K562 (cell line): ENCODE measurements around the gene PSMD8. TPM values are rescaled to one million over a fixed set of nuclear protein-coding genes. Genes with fewer than 3 reads are reported as not detected.

Source experiments
- BRF1 ChIP-seq: IDR thresholded peaks from 3 replicates; pipeline ENCODE4 v1.6.1; 2011; ENCODE audit warnings: borderline replicate concordance, mild to moderate bottlenecking; ENCODE audit not compliant: insufficient read length; ENCODE audit errors: extremely low read depth
- E2F5 ChIP-seq: sonication (generic); formaldehyde crosslinking; IDR thresholded peaks from 2 replicates; pipeline ENCODE4 v1.8.0; 2022; ENCODE audit warnings: mild to moderate bottlenecking, missing genetic modification reagents
- KAT7 ChIP-seq: sonication (generic); formaldehyde crosslinking; IDR thresholded peaks from 2 replicates; pipeline ENCODE4 v1.8.0; 2022; ENCODE audit warnings: missing genetic modification reagents, mild to moderate bottlenecking, borderline replicate concordance
- MTA1 ChIP-seq: fragments of 450-650 bp; IDR thresholded peaks from 2 replicates; pipeline ENCODE4 v1.6.1; 2017; ENCODE audit warnings: borderline replicate concordance
- MTF1 ChIP-seq: fragments of 250-450 bp; sonication (Bioruptor Pico); IDR thresholded peaks from 2 replicates; pipeline ENCODE4 v1.9.0; 2021; ENCODE audit warnings: moderate library complexity, mild to moderate bottlenecking, inconsistent platforms, borderline replicate concordance
- ZKSCAN3 ChIP-seq: fragments of 250-450 bp; sonication (Bioruptor Pico); IDR thresholded peaks from 2 replicates; pipeline ENCODE4 v1.4.0; 2020
- ZNF3 ChIP-seq: fragments of 250-450 bp; sonication (Bioruptor Pico); IDR thresholded peaks from 2 replicates; pipeline ENCODE4 v1.5.0; 2021; ENCODE audit warnings: mild to moderate bottlenecking, moderate library complexity
- ZSCAN32 ChIP-seq: fragments of 450-650 bp; formaldehyde crosslinking; IDR thresholded peaks from 2 replicates; pipeline ENCODE4 v1.4.0; 2020; ENCODE audit warnings: mild to moderate bottlenecking, moderate library complexity
- polyA plus RNA-seq, 8 experiments: library from polyadenylated mRNA; depleted of rRNA in 4 of 8; stranded (reverse) in 5 of 8; unstranded in 3 of 8; fragments of >200 nt; fragmentation: Nextera tagmentation in 2 of 8; fragmentation: Illumina TruSeq in 1 of 8; extraction: Ambion mirVana in 2 of 8; extraction: Trizol in 1 of 8; gene quantifications; 2 replicates each; pipeline versions ENCODE4 v1.2.1 to v1.2.3, GENCODE V29; 2011 to 2014; ENCODE audit warnings: inconsistent platforms in 1 of 8, missing spikeins in 1 of 8
- total RNA-seq, 7 experiments: library from RNA; depleted of rRNA in 6 of 7; stranded (reverse); fragments of >200 nt in 6 of 7; fragmentation: Illumina TruSeq in 2 of 7; extraction: Trizol in 2 of 7; gene quantifications; 2 replicates each; pipeline versions ENCODE4 v1.2.1 to v1.2.3, GENCODE V29; 2011 to 2021; ENCODE audit warnings: low replicate concordance in 1 of 7
- TF ChIP-seq, protein P1 (sequence below): fragments of 450-650 bp; IDR thresholded peaks from 2 replicates; pipeline ENCODE4 v1.6.1; 2017; ENCODE audit warnings: antibody characterized with exemption
- TF ChIP-seq, protein P2 (sequence below): fragments of 200-600 bp; sonication (generic); IDR thresholded peaks from one replicate; pipeline ENCODE4 v1.6.1; 2012; ENCODE audit warnings: mild to moderate bottlenecking, low read depth, low read length, inconsistent platforms
- TF ChIP-seq, protein P3 (sequence below): fragments of 450-650 bp; IDR thresholded peaks from 2 replicates; pipeline ENCODE4 v1.6.1; 2017; ENCODE audit warnings: mild to moderate bottlenecking, moderate library complexity

The PSMD8 gene
- total and polyA plus RNA-seq, 9 of the 15 experiments (the other 6 are each of a cell fraction or from before 2014, with no cell fraction given) = 130 to 583 (median 315) TPM

- TF ChIP-seq, protein P1, sequence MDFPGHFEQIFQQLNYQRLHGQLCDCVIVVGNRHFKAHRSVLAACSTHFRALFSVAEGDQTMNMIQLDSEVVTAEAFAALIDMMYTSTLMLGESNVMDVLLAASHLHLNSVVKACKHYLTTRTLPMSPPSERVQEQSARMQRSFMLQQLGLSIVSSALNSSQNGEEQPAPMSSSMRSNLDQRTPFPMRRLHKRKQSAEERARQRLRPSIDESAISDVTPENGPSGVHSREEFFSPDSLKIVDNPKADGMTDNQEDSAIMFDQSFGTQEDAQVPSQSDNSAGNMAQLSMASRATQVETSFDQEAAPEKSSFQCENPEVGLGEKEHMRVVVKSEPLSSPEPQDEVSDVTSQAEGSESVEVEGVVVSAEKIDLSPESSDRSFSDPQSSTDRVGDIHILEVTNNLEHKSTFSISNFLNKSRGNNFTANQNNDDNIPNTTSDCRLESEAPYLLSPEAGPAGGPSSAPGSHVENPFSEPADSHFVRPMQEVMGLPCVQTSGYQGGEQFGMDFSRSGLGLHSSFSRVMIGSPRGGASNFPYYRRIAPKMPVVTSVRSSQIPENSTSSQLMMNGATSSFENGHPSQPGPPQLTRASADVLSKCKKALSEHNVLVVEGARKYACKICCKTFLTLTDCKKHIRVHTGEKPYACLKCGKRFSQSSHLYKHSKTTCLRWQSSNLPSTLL = no peak
- TF ChIP-seq, protein P2, sequence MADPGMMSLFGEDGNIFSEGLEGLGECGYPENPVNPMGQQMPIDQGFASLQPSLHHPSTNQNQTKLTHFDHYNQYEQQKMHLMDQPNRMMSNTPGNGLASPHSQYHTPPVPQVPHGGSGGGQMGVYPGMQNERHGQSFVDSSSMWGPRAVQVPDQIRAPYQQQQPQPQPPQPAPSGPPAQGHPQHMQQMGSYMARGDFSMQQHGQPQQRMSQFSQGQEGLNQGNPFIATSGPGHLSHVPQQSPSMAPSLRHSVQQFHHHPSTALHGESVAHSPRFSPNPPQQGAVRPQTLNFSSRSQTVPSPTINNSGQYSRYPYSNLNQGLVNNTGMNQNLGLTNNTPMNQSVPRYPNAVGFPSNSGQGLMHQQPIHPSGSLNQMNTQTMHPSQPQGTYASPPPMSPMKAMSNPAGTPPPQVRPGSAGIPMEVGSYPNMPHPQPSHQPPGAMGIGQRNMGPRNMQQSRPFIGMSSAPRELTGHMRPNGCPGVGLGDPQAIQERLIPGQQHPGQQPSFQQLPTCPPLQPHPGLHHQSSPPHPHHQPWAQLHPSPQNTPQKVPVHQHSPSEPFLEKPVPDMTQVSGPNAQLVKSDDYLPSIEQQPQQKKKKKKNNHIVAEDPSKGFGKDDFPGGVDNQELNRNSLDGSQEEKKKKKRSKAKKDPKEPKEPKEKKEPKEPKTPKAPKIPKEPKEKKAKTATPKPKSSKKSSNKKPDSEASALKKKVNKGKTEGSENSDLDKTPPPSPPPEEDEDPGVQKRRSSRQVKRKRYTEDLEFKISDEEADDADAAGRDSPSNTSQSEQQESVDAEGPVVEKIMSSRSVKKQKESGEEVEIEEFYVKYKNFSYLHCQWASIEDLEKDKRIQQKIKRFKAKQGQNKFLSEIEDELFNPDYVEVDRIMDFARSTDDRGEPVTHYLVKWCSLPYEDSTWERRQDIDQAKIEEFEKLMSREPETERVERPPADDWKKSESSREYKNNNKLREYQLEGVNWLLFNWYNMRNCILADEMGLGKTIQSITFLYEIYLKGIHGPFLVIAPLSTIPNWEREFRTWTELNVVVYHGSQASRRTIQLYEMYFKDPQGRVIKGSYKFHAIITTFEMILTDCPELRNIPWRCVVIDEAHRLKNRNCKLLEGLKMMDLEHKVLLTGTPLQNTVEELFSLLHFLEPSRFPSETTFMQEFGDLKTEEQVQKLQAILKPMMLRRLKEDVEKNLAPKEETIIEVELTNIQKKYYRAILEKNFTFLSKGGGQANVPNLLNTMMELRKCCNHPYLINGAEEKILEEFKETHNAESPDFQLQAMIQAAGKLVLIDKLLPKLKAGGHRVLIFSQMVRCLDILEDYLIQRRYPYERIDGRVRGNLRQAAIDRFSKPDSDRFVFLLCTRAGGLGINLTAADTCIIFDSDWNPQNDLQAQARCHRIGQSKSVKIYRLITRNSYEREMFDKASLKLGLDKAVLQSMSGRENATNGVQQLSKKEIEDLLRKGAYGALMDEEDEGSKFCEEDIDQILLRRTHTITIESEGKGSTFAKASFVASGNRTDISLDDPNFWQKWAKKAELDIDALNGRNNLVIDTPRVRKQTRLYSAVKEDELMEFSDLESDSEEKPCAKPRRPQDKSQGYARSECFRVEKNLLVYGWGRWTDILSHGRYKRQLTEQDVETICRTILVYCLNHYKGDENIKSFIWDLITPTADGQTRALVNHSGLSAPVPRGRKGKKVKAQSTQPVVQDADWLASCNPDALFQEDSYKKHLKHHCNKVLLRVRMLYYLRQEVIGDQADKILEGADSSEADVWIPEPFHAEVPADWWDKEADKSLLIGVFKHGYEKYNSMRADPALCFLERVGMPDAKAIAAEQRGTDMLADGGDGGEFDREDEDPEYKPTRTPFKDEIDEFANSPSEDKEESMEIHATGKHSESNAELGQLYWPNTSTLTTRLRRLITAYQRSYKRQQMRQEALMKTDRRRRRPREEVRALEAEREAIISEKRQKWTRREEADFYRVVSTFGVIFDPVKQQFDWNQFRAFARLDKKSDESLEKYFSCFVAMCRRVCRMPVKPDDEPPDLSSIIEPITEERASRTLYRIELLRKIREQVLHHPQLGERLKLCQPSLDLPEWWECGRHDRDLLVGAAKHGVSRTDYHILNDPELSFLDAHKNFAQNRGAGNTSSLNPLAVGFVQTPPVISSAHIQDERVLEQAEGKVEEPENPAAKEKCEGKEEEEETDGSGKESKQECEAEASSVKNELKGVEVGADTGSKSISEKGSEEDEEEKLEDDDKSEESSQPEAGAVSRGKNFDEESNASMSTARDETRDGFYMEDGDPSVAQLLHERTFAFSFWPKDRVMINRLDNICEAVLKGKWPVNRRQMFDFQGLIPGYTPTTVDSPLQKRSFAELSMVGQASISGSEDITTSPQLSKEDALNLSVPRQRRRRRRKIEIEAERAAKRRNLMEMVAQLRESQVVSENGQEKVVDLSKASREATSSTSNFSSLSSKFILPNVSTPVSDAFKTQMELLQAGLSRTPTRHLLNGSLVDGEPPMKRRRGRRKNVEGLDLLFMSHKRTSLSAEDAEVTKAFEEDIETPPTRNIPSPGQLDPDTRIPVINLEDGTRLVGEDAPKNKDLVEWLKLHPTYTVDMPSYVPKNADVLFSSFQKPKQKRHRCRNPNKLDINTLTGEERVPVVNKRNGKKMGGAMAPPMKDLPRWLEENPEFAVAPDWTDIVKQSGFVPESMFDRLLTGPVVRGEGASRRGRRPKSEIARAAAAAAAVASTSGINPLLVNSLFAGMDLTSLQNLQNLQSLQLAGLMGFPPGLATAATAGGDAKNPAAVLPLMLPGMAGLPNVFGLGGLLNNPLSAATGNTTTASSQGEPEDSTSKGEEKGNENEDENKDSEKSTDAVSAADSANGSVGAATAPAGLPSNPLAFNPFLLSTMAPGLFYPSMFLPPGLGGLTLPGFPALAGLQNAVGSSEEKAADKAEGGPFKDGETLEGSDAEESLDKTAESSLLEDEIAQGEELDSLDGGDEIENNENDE = no peak
- TF ChIP-seq, protein P3, sequence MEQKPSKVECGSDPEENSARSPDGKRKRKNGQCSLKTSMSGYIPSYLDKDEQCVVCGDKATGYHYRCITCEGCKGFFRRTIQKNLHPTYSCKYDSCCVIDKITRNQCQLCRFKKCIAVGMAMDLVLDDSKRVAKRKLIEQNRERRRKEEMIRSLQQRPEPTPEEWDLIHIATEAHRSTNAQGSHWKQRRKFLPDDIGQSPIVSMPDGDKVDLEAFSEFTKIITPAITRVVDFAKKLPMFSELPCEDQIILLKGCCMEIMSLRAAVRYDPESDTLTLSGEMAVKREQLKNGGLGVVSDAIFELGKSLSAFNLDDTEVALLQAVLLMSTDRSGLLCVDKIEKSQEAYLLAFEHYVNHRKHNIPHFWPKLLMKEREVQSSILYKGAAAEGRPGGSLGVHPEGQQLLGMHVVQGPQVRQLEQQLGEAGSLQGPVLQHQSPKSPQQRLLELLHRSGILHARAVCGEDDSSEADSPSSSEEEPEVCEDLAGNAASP = no peak
- TF ChIP-seq KAT7 (CRISPR knock-in tag) (no peak), MTF1 (CRISPR knock-in tag) (no peak), ZNF3 (CRISPR knock-in tag) (no peak), ZSCAN32 (CRISPR knock-in tag) (no peak), E2F5 (CRISPR knock-in tag) (no peak), ZKSCAN3 (no peak), BRF1 (no peak), MTA1 (no peak)
Measured at GRCh38 chr19:38402967-38403674, 28.8 kb downstream of the PSMD8 start, which contains the start of gene FAM98C (continued).
